Endothelial cell of umbilical vein (primary cell): ENCODE results near the gene PDGFB. TPM values are rescaled to one million over a fixed set of nuclear protein-coding genes. Genes with fewer than 3 reads are reported as not detected.

Source experiments
- BruUV-seq: library from RNA; stranded (reverse); fragments of 400-500 nt; replicated peaks from 2 replicates; lab custom pipeline; 2021; lab: Mats Ljungman, UMichigan
- CTCF ChIA-PET: fragments of 300-600, 350-600 bp; sonication (Branson Sonifier 250); formaldehyde crosslinking; loops from one replicate; lab custom pipeline; 2021; ENCODE audit warnings: antibody characterized with exemption, inconsistent platforms; lab: Charles Lee
- POLR2A ChIA-PET: fragments of 300-600, 350-600 bp; sonication (Branson Sonifier 250); formaldehyde crosslinking; loops from one replicate; lab custom pipeline; 2021; ENCODE audit warnings: antibody characterized with exemption, inconsistent platforms; lab: Charles Lee
- DNase-seq: peaks from one replicate; pipeline ENCODE4 v3.0.0-alpha.2; 2011; ENCODE audit warnings: low read depth, low spot score
- FAIRE-seq: peaks from 2 replicates; lab custom pipeline; 2011; peaks lifted over from hg19 to GRCh38; lab: Jason Lieb, UNC
- H2AFZ ChIP-seq: 2 replicates; pipeline ENCODE4 v1.6.0; 2012; ENCODE audit warnings: low read depth, low read length, control low read depth, inconsistent platforms
- H3K27ac ChIP-seq: 2 replicates; pipeline ENCODE4 v1.5.1; 2011; ENCODE audit warnings: low read depth, mild to moderate bottlenecking, control low read depth, low read length, moderate library complexity; ENCODE audit not compliant: insufficient read depth
- H3K27me3 ChIP-seq, 2 experiments: 2 replicates each; pipeline versions ENCODE4 v1.6.0 to v1.6.1; 2011; ENCODE audit warnings: low read length in 2 of 2, mixed read lengths in 1 of 2; ENCODE audit not compliant: control insufficient read depth in 2 of 2, insufficient read depth in 2 of 2
- H3K36me3 ChIP-seq, 2 experiments: 2 replicates in 1 of 2; 3 replicates in 1 of 2; pipeline ENCODE4 v1.5.1; 2011; ENCODE audit warnings: low read length in 2 of 2, mild to moderate bottlenecking in 1 of 2, moderate library complexity in 1 of 2; ENCODE audit not compliant: control insufficient read depth in 2 of 2, insufficient read depth in 2 of 2; ENCODE audit errors: extremely low read depth in 1 of 2
- H3K4me1 ChIP-seq: 3 replicates; pipeline ENCODE4 v1.5.1; 2011; ENCODE audit warnings: mild to moderate bottlenecking, low read length; ENCODE audit not compliant: control insufficient read depth, insufficient read depth; ENCODE audit errors: extremely low read depth
- H3K4me2 ChIP-seq: 2 replicates; pipeline ENCODE4 v1.6.1; 2011; ENCODE audit warnings: low read length, control low read depth, mixed read lengths; ENCODE audit not compliant: insufficient read depth
- H3K4me3 ChIP-seq, 3 experiments: fragments of 200-600 bp in 1 of 3; sonication (generic), shearing (Covaris generic) in 1 of 3; replicated peaks in 1 of 3; 2 replicates each; pipeline ENCODE4 v1.5.1; 2011 to 2016; ENCODE audit warnings: control low read depth in 3 of 3, low read length in 3 of 3, mild to moderate bottlenecking in 2 of 3, inconsistent platforms in 1 of 3, low read depth in 1 of 3, moderate library complexity in 1 of 3; ENCODE audit not compliant: insufficient read depth in 1 of 3
- H3K79me2 ChIP-seq: 2 replicates; pipeline ENCODE4 v1.6.0; 2012; ENCODE audit warnings: low read length, inconsistent platforms; ENCODE audit not compliant: control insufficient read depth, insufficient read depth
- H3K9ac ChIP-seq: replicated peaks from 2 replicates; pipeline ENCODE3; 2011; ENCODE audit warnings: low read length, control low read depth; ENCODE audit not compliant: insufficient read depth; ENCODE audit errors: extremely low read depth
- H3K9me1 ChIP-seq: replicated peaks from 3 replicates; pipeline ENCODE4 v1.6.0; 2011; ENCODE audit warnings: mild to moderate bottlenecking, low read length; ENCODE audit not compliant: control insufficient read depth, insufficient read depth; ENCODE audit errors: extremely low read depth
- H3K9me3 ChIP-seq: replicated peaks from 2 replicates; pipeline ENCODE4 v1.5.1; 2012; ENCODE audit warnings: low read length, inconsistent platforms; ENCODE audit not compliant: control insufficient read depth, insufficient read depth
- H4K20me1 ChIP-seq: replicated peaks from 2 replicates; pipeline ENCODE3; 2011; ENCODE audit warnings: mild to moderate bottlenecking, low read length; ENCODE audit not compliant: control insufficient read depth, insufficient read depth; ENCODE audit errors: extremely low read depth
- EZH2 ChIP-seq: IDR thresholded peaks from 2 replicates; pipeline ENCODE4 v1.6.1; 2012; ENCODE audit warnings: borderline replicate concordance, low read depth, mild to moderate bottlenecking, moderate library complexity, low read length, inconsistent platforms; ENCODE audit not compliant: severe bottlenecking
- FOS ChIP-seq: IDR thresholded peaks from 2 replicates; pipeline ENCODE4 v1.6.1; 2011; ENCODE audit warnings: mild to moderate bottlenecking, low read length, moderate library complexity, borderline replicate concordance; ENCODE audit not compliant: insufficient read depth
- GATA2 ChIP-seq: IDR thresholded peaks from 2 replicates; pipeline ENCODE4 v1.7.0; 2011; ENCODE audit warnings: low read depth, mild to moderate bottlenecking, moderate library complexity, mixed read lengths, low read length; ENCODE audit not compliant: insufficient read length, insufficient read depth
- JUN ChIP-seq: IDR thresholded peaks from 2 replicates; pipeline ENCODE4 v1.6.1; 2011; ENCODE audit warnings: borderline replicate concordance, low read depth; ENCODE audit not compliant: insufficient read length, insufficient read depth
- MYC ChIP-seq: IDR thresholded peaks from one replicate; pipeline ENCODE4 v1.6.1; 2011; ENCODE audit warnings: mild to moderate bottlenecking, low read depth, low read length
- POLR2A ChIP-seq: IDR thresholded peaks from 2 replicates; pipeline ENCODE4 v1.6.1; 2012; ENCODE audit warnings: low read depth, mild to moderate bottlenecking, control low read depth, low read length
- POLR2AphosphoS5 ChIP-seq: IDR thresholded peaks from 2 replicates; pipeline ENCODE4 v1.6.1; 2012; ENCODE audit warnings: low read depth, mild to moderate bottlenecking, control low read depth, low read length, moderate library complexity; ENCODE audit not compliant: insufficient read depth
- dilution Hi-C: fragments of 300-500 bp; cut with MboI; formaldehyde crosslinking; loops from one replicate; pipeline ENCODE4 v1.15.0; 2019; ENCODE audit warnings: low sequenced_read_pairs; ENCODE audit not compliant: extremely low pct_ligation_motif_present
- intact Hi-C: fragments of 100-400 bp; cut with micrococcal nuclease; formaldehyde crosslinking; loops from one replicate; pipeline ENCODE4 v1.10.0; 2022
- polyA plus RNA-seq, 4 experiments: library from polyadenylated mRNA; depleted of rRNA in 3 of 4; stranded (reverse) in 3 of 4; unstranded in 1 of 4; fragments of >200 nt; gene quantifications; 2 replicates each; pipeline versions ENCODE4 v1.2.1 to v1.2.3, GENCODE V29; 2011 to 2012; ENCODE audit warnings: missing spikeins in 1 of 4
- total RNA-seq: library from RNA; stranded (reverse); gene quantifications from 2 replicates; pipeline ENCODE4 v1.2.3, GENCODE V29; 2021
- TF ChIP-seq, protein P1 (sequence below): IDR thresholded peaks from 2 replicates; pipeline ENCODE4 v1.6.1; 2011; ENCODE audit not compliant: insufficient read depth, insufficient read length
- TF ChIP-seq, protein P2 (sequence below), 2 donors: IDR thresholded peaks; 1 replicate in 1 of 2; 2 replicates in 1 of 2; pipeline ENCODE4 v1.5.1; 2011; ENCODE audit warnings: low read length in 2 of 2, mild to moderate bottlenecking in 2 of 2, moderate library complexity in 2 of 2, control low read depth in 1 of 2, inconsistent platforms in 1 of 2, low read depth in 1 of 2; ENCODE audit not compliant: insufficient read depth in 1 of 2; ENCODE audit errors: extremely low read depth in 1 of 2

PDGFB gene
- total and polyA plus RNA-seq, 2 donors (not counting 3 experiments of a cell fraction or from before 2014, with no cell fraction given): 135 to 240 TPM

DNA sequence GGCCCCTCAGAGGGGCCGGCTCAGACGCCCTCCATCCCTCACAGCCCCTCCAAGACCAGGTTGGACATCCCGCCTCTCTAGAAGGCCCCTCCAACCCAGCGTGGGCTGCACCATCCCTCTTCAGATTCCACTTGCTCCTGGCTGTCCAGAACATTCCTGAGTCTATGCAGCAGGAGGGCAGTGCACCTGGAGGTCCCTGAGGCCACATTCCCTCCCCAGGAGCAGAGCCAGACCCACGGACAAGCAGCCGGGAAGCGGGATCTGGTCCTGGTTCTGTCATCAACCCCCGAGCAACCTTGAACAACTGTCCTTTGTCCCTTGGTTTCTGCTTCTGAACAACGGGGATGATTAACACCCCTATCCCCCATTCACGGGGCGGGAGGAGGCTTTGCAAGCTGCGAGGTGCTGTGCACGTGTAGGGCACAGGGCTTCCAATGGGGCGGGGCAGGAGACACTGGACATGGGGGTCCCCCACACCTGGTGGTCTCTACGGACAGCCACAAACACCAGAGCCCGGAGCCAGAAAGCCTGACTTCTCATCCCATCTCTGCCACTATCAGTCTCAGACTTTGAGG lies 13.2 kb upstream of the PDGFB start:
- dilution Hi-C loops: no loop called here
- POLR2A ChIA-PET: interaction anchor here (1.5 kb wide), 1 partner anchor 13 kb away, joined by 5 read pairs; the partner anchor contains the start of gene PDGFB
- Histone ChIP-seq H4K20me1 (no peaks in the 10 kb centered on the region), H2AFZ (no peak overlapping the region), H3K4me3 (no peak overlapping the region), H3K4me1 (peaks cover 25% of the 10 kb centered on the region), H3K27me3 (no peaks in the 10 kb centered on the region), H3K36me3 (no peaks in the 10 kb centered on the region), H3K27ac (no peak overlapping the region), H3K9me3 (no peaks in the 10 kb centered on the region), H3K9me1 (no peaks in the 10 kb centered on the region), H3K9ac (no peak overlapping the region), H3K79me2 (no peaks in the 10 kb centered on the region), H3K4me2 (no peak overlapping the region)
- no peak for DNase-seq
- intact Hi-C loops: loop anchor here (10.0 kb wide), 1 partner anchor 267 kb away; the partner anchor contains the start of gene ATF4
- CTCF ChIA-PET: no interaction called here
- FAIRE-seq: no peak
- TF ChIP-seq POLR2A (no peak), EZH2 (no peak), POLR2AphosphoS5 (no peak), GATA2 (no peak), FOS (no peak), MYC (no peak), JUN (no peak)
- TF ChIP-seq, protein P1, sequence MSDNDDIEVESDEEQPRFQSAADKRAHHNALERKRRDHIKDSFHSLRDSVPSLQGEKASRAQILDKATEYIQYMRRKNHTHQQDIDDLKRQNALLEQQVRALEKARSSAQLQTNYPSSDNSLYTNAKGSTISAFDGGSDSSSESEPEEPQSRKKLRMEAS: no peak
- TF ChIP-seq, protein P2, sequence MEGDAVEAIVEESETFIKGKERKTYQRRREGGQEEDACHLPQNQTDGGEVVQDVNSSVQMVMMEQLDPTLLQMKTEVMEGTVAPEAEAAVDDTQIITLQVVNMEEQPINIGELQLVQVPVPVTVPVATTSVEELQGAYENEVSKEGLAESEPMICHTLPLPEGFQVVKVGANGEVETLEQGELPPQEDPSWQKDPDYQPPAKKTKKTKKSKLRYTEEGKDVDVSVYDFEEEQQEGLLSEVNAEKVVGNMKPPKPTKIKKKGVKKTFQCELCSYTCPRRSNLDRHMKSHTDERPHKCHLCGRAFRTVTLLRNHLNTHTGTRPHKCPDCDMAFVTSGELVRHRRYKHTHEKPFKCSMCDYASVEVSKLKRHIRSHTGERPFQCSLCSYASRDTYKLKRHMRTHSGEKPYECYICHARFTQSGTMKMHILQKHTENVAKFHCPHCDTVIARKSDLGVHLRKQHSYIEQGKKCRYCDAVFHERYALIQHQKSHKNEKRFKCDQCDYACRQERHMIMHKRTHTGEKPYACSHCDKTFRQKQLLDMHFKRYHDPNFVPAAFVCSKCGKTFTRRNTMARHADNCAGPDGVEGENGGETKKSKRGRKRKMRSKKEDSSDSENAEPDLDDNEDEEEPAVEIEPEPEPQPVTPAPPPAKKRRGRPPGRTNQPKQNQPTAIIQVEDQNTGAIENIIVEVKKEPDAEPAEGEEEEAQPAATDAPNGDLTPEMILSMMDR (IDR thresholded peaks at IDR 0.05; ENCODE audit: extremely low read depth in 1 of 2, insufficient read depth in 1 of 2, low read depth in 1 of 2, low read length in 2 of 2): no peak
- BruUV-seq: no TSS peak
